Erythroblast (primary cell): ENCODE data around the gene CATSPERB.

Experiments used
- GATA1 ChIP-seq: IDR thresholded peaks from 2 replicates; pipeline ENCODE4 v1.6.1; 2011; ENCODE audit warnings: low read depth, mild to moderate bottlenecking, control low read depth, low read length, moderate library complexity
- POLR2A ChIP-seq: IDR thresholded peaks from 2 replicates; pipeline ENCODE4 v1.6.1; 2011; ENCODE audit warnings: mild to moderate bottlenecking, low read length

GRCh38 chr14:91719839-91720238 is 12.0 kb downstream of the CATSPERB start:
- no peak for TF ChIP-seq POLR2A
- no peak for TF ChIP-seq GATA1
